Measurements from ENCODE around the gene MYL12A.

DNA sequence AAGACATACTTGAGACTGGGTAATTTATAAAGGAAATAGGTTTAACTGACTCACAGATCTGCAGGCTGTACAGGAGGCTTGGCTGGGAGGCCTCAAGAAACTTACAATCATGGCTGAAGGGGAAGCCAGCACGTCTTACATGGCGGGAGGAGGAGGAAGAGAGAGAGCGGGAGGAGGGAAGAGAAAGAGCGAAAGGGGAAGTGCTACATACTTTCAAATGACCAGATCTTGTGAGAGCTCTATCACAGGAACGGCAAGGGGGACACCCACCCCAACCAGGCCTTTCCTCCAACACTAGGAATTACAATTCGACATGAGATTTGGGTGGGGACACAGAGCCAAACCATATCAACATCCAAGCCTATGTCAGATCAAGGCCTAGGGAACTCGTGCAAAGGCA, 38.6 kb downstream of the MYL12A start:
- TF ChIP-seq, protein P1, sequence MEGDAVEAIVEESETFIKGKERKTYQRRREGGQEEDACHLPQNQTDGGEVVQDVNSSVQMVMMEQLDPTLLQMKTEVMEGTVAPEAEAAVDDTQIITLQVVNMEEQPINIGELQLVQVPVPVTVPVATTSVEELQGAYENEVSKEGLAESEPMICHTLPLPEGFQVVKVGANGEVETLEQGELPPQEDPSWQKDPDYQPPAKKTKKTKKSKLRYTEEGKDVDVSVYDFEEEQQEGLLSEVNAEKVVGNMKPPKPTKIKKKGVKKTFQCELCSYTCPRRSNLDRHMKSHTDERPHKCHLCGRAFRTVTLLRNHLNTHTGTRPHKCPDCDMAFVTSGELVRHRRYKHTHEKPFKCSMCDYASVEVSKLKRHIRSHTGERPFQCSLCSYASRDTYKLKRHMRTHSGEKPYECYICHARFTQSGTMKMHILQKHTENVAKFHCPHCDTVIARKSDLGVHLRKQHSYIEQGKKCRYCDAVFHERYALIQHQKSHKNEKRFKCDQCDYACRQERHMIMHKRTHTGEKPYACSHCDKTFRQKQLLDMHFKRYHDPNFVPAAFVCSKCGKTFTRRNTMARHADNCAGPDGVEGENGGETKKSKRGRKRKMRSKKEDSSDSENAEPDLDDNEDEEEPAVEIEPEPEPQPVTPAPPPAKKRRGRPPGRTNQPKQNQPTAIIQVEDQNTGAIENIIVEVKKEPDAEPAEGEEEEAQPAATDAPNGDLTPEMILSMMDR (IDR thresholded peaks at IDR 0.05), result no peak
- no peak for TF ChIP-seq POLR2AphosphoS5 (IDR thresholded peaks at IDR 0.05)
